K562 (cell line): ENCODE results near the gene TXNRD2. TPM values are rescaled to one million over a fixed set of nuclear protein-coding genes. Genes with fewer than 3 reads are reported as not detected.

Source experiments
- ATF3 ChIP-seq, 2 experiments: fragments of 450-650 bp in 1 of 2; sonication (generic) in 1 of 2; formaldehyde crosslinking in 1 of 2; IDR thresholded peaks in 1 of 2; conservative IDR thresholded peaks in 1 of 2; 2 replicates each; pipeline versions ENCODE4 v1.6.1 to v1.8.1; 2016 to 2023; ENCODE audit warnings: mild to moderate bottlenecking in 2 of 2, moderate library complexity in 2 of 2, inconsistent platforms in 1 of 2, missing genetic modification reagents in 1 of 2
- CAMTA2 ChIP-seq: fragments of 250-450 bp; sonication (Bioruptor Pico); conservative IDR thresholded peaks from 2 replicates; pipeline ENCODE4 v1.5.1; 2022
- CHD1 ChIP-seq: fragments of 200-600 bp; sonication (generic); IDR thresholded peaks from one replicate; pipeline ENCODE4 v1.6.1; 2012; ENCODE audit warnings: mild to moderate bottlenecking, moderate library complexity, low read length, inconsistent platforms
- CREB3 ChIP-seq: fragments of 450-650 bp; conservative IDR thresholded peaks from 2 replicates; pipeline ENCODE4 v1.6.1; 2016; ENCODE audit warnings: missing genetic modification characterization, low read depth, mild to moderate bottlenecking, missing compliant biosample characterization, moderate library complexity
- FOXO4 ChIP-seq: fragments of 450-650 bp; formaldehyde crosslinking; IDR thresholded peaks from 2 replicates; pipeline ENCODE4 v1.4.0; 2020; ENCODE audit warnings: mild to moderate bottlenecking, moderate library complexity
- GATAD2B ChIP-seq: fragments of 450-650 bp; IDR thresholded peaks from 2 replicates; pipeline ENCODE4 v1.6.1; 2017; ENCODE audit warnings: mild to moderate bottlenecking, borderline replicate concordance
- NEUROD1 ChIP-seq: fragments of 150-350 bp; IDR thresholded peaks from 2 replicates; pipeline ENCODE4 v1.6.1; 2014; ENCODE audit warnings: borderline replicate concordance, low read length, low read depth; ENCODE audit not compliant: partially characterized antibody
- NR4A1 ChIP-seq, 2 experiments: fragments of 250-450 bp in 1 of 2; fragments of 450-650 bp in 1 of 2; sonication (Bioruptor Pico) in 1 of 2; IDR thresholded peaks; 2 replicates each; pipeline versions ENCODE4 v1.4.0 to v1.6.1; 2016 to 2020; ENCODE audit warnings: mild to moderate bottlenecking in 2 of 2, missing compliant biosample characterization in 1 of 2, missing genetic modification characterization in 1 of 2, moderate library complexity in 1 of 2
- POU5F1 ChIP-seq: fragments of 150-350 bp; IDR thresholded peaks from 2 replicates; pipeline ENCODE4 v1.6.1; 2014; ENCODE audit warnings: borderline replicate concordance, low read length, low read depth, mild to moderate bottlenecking; ENCODE audit not compliant: partially characterized antibody
- RFX7 ChIP-seq: fragments of 250-450 bp; sonication (Bioruptor Pico); IDR thresholded peaks from 2 replicates; pipeline ENCODE4 v1.5.1; 2021; ENCODE audit warnings: mild to moderate bottlenecking
- SREBF1 ChIP-seq: fragments of 150-350 bp; IDR thresholded peaks from 2 replicates; pipeline ENCODE4 v1.6.1; 2014; ENCODE audit warnings: antibody characterized with exemption, low read depth, low read length, borderline replicate concordance
- XRCC5 ChIP-seq: fragments of 200-400 bp; formaldehyde crosslinking; IDR thresholded peaks from 2 replicates; pipeline ENCODE4 v1.6.1; 2017; ENCODE audit warnings: low read depth, mild to moderate bottlenecking, low read length
- YY1 ChIP-seq, 3 experiments: IDR thresholded peaks; 2 replicates each; pipeline ENCODE4 v1.6.1; 2011; ENCODE audit warnings: low read length in 2 of 3, mild to moderate bottlenecking in 2 of 3, moderate library complexity in 2 of 3, borderline replicate concordance in 1 of 3, control low read depth in 1 of 3, low read depth in 1 of 3; ENCODE audit not compliant: insufficient read depth in 3 of 3, insufficient replicate concordance in 2 of 3, control insufficient read depth in 1 of 3, insufficient read length in 1 of 3; ENCODE audit errors: extremely low read depth in 1 of 3
- ZNF175 ChIP-seq: fragments of 200-800 bp; sonication (Bioruptor generic); IDR thresholded peaks from 2 replicates; pipeline ENCODE4 v1.6.1; 2016; ENCODE audit warnings: low read depth, mild to moderate bottlenecking, missing genetic modification characterization, missing compliant biosample characterization
- ZNF324 ChIP-seq: fragments of 250-450 bp; sonication (Bioruptor Pico); IDR thresholded peaks from 2 replicates; pipeline ENCODE4 v1.4.0; 2020; ENCODE audit warnings: mild to moderate bottlenecking
- ZNF398 ChIP-seq: fragments of 250-450 bp; sonication (Bioruptor Pico); IDR thresholded peaks from 2 replicates; pipeline ENCODE4 v1.8.0; 2021; ENCODE audit warnings: moderate library complexity, mild to moderate bottlenecking, inconsistent platforms
- polyA plus RNA-seq, 8 experiments: library from polyadenylated mRNA; depleted of rRNA in 4 of 8; stranded (reverse) in 5 of 8; unstranded in 3 of 8; fragments of >200 nt; fragmentation: Nextera tagmentation in 2 of 8; fragmentation: Illumina TruSeq in 1 of 8; extraction: Ambion mirVana in 2 of 8; extraction: Trizol in 1 of 8; gene quantifications; 2 replicates each; pipeline versions ENCODE4 v1.2.1 to v1.2.3, GENCODE V29; 2011 to 2014; ENCODE audit warnings: inconsistent platforms in 1 of 8, missing spikeins in 1 of 8
- total RNA-seq, 7 experiments: library from RNA; depleted of rRNA in 6 of 7; stranded (reverse); fragments of >200 nt in 6 of 7; fragmentation: Illumina TruSeq in 2 of 7; extraction: Trizol in 2 of 7; gene quantifications; 2 replicates each; pipeline versions ENCODE4 v1.2.1 to v1.2.3, GENCODE V29; 2011 to 2021; ENCODE audit warnings: low replicate concordance in 1 of 7
- TF ChIP-seq, protein P1 (sequence below): fragments of 250-450 bp; sonication (Bioruptor Pico); IDR thresholded peaks from 2 replicates; pipeline ENCODE4 v1.4.0; 2020; ENCODE audit warnings: mild to moderate bottlenecking, moderate library complexity

TXNRD2 gene
- total and polyA plus RNA-seq, 9 of the 15 experiments (the other 6 are each of a cell fraction or from before 2014, with no cell fraction given), result 3.3 to 80.2 (median 49.4) TPM

DNA sequence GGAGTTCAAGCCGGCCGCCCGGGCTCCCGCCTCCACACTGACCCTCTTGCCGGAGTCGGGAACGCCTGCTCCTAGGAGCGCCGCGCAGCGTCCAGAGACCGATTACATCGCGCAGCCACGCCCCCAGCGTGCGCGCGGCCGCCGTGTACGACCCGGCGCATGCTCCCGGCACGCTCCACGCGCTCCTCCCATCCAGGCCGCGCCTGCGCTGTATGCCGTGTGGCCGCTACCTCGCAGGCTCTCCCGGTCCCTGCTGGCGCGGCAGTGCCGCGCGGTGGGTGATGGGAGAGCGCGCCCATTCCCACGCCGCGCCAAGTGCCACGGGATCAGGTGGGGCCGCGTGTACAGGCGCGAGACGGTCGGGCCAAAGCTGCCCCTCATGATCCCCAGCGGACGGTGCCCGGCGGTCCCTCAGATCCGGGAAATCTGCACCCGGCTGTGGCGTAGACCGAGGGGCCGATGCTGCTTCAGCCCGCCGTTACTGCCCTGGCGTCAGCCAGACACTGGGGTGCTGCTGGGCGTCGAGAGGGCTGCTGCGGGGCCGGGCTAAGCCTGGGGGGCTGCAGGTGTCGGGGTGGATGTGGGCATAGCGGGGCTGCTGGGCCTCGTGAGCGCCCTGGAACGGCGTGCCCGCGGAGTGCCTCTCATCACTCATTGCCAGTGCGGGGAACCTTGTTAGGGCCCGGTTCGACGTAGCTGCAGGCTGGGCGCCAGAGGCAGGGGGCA, 86.7 kb downstream of the TXNRD2 start, which contains the start of the genes GNB1L and RTL10 (continued):
- TF ChIP-seq FOXO4 (CRISPR knock-in tag) (peak; percentile 91; the same call in 1 of the 2 replicates), CHD1 (peak; percentile 100), XRCC5 (no peak), NR4A1 (CRISPR knock-in tag; IDR thresholded peaks at IDR 0.05) (peak; percentile 3; the same call in 1 of the 2 replicates), NR4A1 (tag; IDR thresholded peaks at IDR 0.05) (peak; percentile 94), CREB3 (tag) (no peak), ZNF324 (CRISPR knock-in tag) (peak; percentile 49), ZNF175 (CRISPR knock-in tag) (no peak), SREBF1 (peak; percentile 66), RFX7 (CRISPR knock-in tag) (peak; percentile 89), POU5F1 (peak; percentile 97), ATF3 (IDR thresholded peaks at IDR 0.05) (no peak), ATF3 (CRISPR knock-in tag; conservative IDR thresholded peaks at IDR 0.05) (peak; percentile 80), ZNF398 (CRISPR knock-in tag) (no peak), GATAD2B (no peak), CAMTA2 (CRISPR knock-in tag) (no peak), NEUROD1 (peak; percentile 76), YY1 (IDR thresholded peaks at IDR 0.05; ENCODE audit: borderline replicate concordance in 1 of 3, control insufficient read depth in 1 of 3, extremely low read depth in 1 of 3, insufficient read depth in 3 of 3, insufficient read length in 1 of 3, insufficient replicate concordance in 2 of 3, low read depth in 1 of 3, low read length in 2 of 3) (peak in 1 of 3 experiments; percentile 88)
- TF ChIP-seq, protein P1, sequence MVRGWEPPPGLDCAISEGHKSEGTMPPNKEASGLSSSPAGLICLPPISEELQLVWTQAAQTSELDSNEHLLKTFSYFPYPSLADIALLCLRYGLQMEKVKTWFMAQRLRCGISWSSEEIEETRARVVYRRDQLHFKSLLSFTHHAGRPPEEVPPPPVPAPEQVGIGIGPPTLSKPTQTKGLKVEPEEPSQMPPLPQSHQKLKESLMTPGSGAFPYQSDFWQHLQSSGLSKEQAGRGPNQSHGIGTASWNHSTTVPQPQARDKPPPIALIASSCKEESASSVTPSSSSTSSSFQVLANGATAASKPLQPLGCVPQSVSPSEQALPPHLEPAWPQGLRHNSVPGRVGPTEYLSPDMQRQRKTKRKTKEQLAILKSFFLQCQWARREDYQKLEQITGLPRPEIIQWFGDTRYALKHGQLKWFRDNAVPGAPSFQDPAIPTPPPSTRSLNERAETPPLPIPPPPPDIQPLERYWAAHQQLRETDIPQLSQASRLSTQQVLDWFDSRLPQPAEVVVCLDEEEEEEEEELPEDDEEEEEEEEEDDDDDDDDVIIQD (CRISPR knock-in tag), result 0 out of 2 replicates have a peak, but pooled peaks have one; percentile 86
- TF ChIP-seq, all 486 proteins: peak for 109
